NCI-H1694 treated with DMSO at 0.1 percent for 48 hours (cell line): Measurements from ENCODE around the gene FAM131A.

ENCODE experiments used
- DNase-seq: peaks from one replicate; lab custom pipeline; 2025; lab: John Stamatoyannopoulos, UW

The FAM131A gene

GRCh38 chr3:184377882-184378445 lies 40.6 kb downstream of the FAM131A start, which contains the start of gene THPO:
TSS of gene THPO (minus strand) at chr3:184378207. CDS start at chr3:184376259, 1,948 bp downstream.
- no peak for DNase-seq

GRCh38 chr3:184378651-184379357 lies 41.4 kb downstream of the FAM131A start:
- no peak for DNase-seq

- DNase-seq = no peak
These were observed 42.2 kb downstream of the FAM131A start, which contains the start of gene CHRD for GRCh38 chr3:184379358-184380184. TSS of gene CHRD (plus strand) at chr3:184380054. CDS start at chr3:184380319, 265 bp downstream.

GRCh38 chr3:184380185-184380626 lies 42.8 kb downstream of the FAM131A start:
- peak; percentile 15 for DNase-seq

GRCh38 chr3:184380627-184381260 lies 43.3 kb downstream of the FAM131A start:
- DNase-seq = no peak

- no peak for DNase-seq
These were observed 44.1 kb downstream of the FAM131A start for GRCh38 chr3:184381261-184382224.

- DNase-seq = no peak
These were observed 45.1 kb downstream of the FAM131A start for GRCh38 chr3:184382326-184383032.

GRCh38 chr3:184383033-184383740 lies 45.8 kb downstream of the FAM131A start:
- no peak for DNase-seq

GRCh38 chr3:184384342-184384741 lies 46.9 kb downstream of the FAM131A start:
- DNase-seq = no peak

GRCh38 chr3:184384856-184385422 lies 47.5 kb downstream of the FAM131A start:
- DNase-seq = no peak

- no peak for DNase-seq
These were observed 48.8 kb downstream of the FAM131A start for GRCh38 chr3:184386047-184386806.

GRCh38 chr3:184387174-184387714 lies 49.8 kb downstream of the FAM131A start:
- DNase-seq = no peak

- no peak for DNase-seq
These were observed 51.0 kb downstream of the FAM131A start for GRCh38 chr3:184388164-184388935.

- no peak for DNase-seq
These were observed 51.5 kb downstream of the FAM131A start for GRCh38 chr3:184388936-184389230.

- no peak for DNase-seq
These were observed 52.0 kb downstream of the FAM131A start for GRCh38 chr3:184389384-184389783.

GRCh38 chr3:184389935-184390528 lies 52.6 kb downstream of the FAM131A start:
- DNase-seq = no peak

GRCh38 chr3:184391266-184391665 lies 53.9 kb downstream of the FAM131A start:
- DNase-seq = no peak
